GM11168 (cell line): Measurements from ENCODE around the gene CASQ1.

Experiments
- in situ Hi-C: fragments of 300-500 bp; cut with MboI; formaldehyde crosslinking; loops from one replicate; pipeline ENCODE4 v1.12.0; 2022; ENCODE audit warnings: low sequenced_read_pairs; ENCODE audit not compliant: unreplicated experiment

The CASQ1 gene

DNA sequence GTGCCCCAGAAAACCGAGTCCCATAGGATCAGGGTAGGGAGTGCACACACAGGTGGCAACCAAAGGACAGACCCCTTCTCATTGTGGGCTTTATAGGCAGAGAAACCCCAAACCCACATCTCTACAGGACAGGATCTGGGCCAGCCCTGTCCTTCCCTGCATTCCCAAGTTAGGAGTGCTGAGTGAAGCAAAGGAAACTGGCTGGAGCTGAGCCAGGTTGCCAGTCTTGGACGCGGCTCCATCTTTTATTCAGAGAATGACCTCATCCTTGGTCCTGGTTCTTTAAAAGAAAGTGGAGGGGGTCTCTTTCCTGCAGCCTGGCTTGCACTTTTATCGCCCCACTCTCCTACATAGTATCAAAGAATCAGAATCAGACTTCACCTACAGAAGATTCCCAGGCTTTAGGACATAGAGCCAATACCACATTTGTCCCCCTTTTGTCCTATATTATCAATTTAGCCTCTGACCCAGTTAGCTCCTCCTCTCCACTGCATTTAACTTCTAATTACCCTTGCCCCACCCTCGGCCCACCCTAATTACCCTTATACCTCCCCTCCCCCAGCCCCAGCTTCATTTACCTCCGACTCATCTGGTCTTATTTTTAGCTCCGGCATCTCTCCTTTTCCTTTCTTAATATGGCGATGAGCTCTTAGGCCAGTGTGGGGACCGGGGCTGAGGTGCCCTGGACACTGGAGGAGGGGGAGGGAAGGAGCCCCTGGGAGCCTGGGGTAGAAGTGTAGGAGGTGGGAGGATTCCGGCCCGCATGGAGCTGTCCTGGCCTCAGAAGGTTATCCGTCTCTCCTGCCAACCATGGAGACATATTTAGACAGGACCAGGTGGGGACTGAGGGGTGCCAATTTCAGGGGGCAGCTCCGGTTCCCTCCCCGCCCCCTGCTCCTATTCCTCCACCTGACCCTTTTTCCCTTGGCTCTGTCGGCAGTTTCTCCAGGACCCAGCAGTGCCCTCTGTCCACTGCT, at the start of gene CASQ1:
Gene CASQ1, plus strand, starts transcription at position 927 of the 977 bp plus-strand sequence. CDS start 177 bp downstream, outside the sequence.
- in situ Hi-C loops: loop anchor here (10.0 kb wide), 1 partner anchor 105 kb away; no protein-coding TSS in a partner anchor

DNA sequence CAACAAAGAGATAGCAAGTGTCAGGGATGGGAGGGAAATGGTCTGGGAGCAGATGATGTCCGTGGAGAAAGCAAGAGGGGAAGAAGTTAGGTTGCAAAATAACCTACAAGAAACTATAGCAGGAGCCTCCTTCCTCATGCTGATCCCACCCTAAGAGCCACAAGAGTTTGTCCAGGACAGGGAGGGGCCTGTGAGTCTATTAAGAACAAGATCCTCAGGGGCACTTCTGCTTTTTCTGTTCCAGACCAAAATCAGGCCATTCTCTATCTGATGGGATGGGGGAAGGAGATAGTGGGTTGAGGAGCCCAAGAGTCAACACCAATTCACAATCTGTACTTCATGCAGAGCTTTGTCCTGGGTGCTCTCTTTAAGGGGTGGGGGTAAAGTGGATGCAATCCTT, 46.7 kb upstream of the CASQ1 start:
- in situ Hi-C loops: no loop called here

DNA sequence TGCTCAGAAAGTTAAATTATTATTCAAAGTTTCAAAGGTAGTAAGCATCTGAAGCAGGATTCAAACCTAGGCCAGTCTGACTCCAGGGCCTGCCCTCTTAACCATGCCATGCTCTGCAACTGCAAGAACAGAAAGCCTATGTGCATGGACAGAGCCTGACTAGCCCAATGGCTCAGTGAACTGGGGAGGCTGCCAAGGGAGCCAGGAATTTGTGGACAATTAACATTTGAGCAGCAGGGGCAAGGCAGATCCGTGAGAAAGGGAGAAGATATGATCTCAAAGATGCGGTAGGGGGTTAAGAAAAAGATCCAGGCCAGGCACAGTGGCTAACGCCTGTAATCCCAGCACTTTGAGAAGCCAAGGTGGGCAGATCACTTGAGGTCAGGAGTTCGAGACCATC, 45.5 kb upstream of the CASQ1 start:
- in situ Hi-C loops: no loop called here

DNA sequence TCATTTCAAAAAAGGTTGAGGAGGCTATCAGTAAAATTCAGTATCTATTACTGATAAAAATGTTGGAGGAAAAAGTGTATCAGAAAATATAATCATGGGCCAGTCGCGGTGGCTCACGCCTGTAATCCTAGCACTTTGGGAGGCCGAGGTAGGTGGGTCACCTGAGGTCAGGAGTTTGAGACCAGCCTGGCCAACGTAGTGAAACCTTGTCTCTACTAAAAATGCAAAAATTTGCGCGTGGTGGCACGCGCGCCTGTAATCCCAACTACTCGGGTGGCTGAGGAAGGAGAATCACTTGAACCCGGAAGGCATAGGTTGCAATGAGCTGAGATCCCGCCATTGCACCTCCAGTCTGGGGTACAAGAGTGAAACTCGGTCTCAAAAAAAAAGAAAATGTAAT, 44.3 kb upstream of the CASQ1 start:
- in situ Hi-C loops: no loop called here

DNA sequence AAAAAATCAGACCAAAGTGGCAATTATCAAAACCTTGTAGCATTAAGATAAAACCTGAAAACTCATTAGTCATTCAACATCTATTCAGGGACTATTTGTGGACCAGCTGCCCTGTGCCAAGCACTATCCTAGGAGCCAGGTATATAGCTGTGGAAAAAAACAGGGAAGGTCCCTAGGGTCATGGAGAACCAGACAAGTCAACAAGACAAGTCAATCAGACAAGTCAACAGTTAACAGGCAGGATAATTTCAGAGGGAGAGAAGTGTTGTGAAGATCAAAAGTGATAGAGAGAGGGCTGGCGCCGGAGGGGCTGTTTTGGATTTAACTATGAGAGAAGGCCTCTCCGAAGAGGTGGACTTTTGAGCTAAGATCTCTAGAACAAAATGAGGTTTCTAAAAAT, 42.3 kb upstream of the CASQ1 start:
- in situ Hi-C loops: no loop called here

DNA sequence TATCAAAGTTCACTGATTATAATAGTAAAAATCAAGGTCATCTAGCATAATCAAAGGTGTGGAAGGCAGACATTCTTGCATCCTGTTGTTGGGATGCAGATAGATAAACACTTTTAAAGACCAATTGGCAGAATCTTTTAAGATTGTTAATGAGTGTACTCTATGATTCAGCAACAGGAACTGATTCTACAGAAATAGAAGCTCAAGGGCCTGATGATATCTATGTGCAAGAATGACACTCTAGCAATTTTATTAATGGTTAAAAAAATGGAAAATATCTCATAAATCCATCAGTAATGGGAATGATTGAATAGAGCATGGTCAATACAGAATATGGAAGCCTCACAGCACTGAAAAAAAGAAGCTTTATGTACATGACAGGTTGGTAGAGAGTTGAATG, 41.1 kb upstream of the CASQ1 start:
- in situ Hi-C loops: no loop called here

DNA sequence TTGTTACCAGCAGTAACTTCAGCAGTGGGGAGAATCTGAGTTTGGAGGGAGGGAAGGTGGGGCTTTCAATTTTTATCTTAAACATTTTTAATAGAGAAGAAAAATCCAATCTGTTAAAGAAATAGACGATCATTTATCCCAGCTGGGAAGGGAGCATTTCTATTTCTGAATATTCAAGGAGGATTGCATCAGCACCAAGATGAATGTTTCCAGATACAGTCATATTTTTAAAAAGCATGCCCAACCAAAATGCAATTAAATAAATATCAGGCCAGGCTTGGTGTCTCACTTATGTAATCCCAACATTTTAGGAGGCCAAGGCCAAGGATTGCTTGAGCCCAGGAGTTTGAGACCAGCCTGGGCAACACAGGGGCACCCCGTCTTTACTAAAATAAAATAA, 40.7 kb upstream of the CASQ1 start:
- in situ Hi-C loops: no loop called here

DNA sequence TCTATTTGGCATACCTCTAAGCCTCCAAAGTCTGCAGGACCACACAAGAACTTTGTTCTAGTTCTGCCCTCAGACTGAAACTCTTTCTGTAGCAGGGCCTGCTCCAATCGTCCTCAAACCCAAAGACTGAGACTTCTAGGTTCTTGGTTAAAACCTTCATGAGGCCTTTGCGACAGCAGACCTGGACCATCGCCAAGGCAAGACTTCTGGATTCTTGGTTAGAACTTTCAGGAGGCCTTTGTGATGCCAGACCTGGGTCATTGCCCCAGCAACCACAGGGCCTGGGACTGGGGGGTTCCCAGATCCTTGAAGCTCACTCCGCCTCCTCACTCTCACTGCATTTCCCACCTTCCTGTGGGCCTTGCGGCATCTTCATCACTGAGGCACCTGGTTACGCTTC, 39.1 kb upstream of the CASQ1 start, which contains the start of gene ATP1A4:
Gene ATP1A4, plus strand, starts transcription at position 301 of the 400 bp plus-strand sequence. CDS start 438 bp downstream, outside the sequence.
- in situ Hi-C loops: no loop called here

DNA sequence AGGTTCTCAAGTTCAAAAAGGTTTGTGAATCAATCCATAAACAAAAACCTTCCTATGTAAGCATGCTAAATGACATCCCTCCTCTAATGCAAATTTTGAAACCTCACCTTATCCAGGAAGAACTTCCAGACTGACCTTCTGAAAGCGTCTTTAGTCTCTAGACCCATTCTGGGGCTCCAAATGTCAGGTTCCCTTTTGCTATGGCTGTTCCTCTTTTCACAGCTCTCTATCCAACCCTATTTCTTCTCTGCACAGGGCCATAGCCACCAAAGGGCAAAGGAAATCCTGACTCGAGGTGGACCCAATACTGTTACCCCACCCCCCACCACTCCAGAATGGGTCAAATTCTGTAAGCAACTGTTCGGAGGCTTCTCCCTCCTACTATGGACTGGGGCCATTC, 35.6 kb upstream of the CASQ1 start:
- in situ Hi-C loops: no loop called here

DNA sequence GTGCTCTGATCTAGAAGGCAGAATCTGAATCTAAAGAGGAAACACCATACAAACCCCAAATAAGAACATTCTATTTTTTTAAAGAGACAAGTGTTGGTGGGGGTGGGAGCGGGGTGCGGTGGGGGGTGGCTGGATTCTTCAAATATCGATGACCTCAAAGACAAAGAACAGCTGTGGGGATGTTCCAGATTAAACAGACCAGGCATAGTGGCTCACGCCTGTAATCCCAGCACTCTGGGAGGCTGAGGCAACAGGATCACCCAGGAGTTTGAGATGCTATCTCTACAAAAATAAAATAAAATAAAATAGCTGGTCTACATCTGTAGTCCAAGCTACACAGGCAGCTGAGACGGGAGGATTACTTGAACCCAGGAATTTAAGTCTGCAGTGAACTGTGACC, 34.0 kb upstream of the CASQ1 start:
- in situ Hi-C loops: no loop called here

DNA sequence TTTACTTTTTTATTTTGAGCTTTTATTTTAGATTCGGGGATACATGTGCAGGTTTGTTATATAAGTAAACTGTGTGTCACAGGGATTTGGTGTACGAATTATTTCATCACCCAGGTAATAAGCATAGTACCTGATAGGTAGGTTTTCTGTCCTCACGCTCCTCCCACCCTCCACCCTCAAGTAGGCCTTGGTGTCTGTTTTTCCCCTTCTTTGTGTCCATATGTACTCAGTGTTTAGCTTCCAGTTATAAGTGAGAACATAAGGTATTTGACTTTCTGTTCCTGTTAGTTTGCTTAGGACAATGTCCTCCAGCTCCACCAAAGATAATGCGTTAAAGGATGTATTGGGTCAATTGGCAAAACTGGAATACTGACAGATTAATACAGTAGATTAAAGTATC, 33.2 kb upstream of the CASQ1 start:
- in situ Hi-C loops: no loop called here

DNA sequence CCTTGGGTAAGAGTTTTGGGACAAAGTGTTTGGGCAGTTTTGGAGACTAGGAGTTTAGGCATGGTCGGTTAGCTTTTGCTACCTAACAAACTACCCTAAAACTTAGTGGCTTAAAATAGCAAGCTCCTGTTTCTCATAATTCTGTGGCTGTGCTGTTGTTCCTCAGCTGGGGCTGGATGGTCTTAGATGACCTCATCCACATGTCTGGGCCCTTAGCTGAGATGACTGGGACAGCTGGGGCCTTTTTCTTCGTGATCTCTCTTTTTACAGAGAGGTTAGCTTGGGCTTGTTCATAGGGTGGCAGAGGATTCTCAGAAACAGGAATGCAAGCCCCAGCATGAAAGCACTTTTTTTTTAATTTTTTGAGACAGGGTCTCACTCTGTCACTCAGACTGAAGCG, 32.3 kb upstream of the CASQ1 start:
- in situ Hi-C loops: no loop called here

DNA sequence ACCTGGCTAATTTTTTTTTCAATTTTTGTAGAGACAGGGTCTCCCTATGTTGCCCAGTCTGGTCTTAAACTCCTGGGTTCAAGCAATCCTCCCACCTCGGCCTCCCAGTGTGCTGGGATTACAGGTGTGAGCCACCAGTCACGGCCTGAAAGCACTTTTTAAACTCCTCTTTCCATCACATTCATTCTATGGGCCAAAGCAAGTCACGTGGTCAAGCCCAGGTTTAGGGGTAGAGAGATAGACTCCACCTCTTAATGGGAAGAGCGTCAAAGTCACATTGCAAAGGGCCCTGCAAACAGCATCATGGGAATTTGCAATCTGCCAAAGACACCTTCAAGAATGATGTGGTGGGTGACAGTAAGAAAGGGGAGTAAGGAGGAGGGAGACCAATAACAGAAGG, 31.8 kb upstream of the CASQ1 start:
- in situ Hi-C loops: no loop called here

DNA sequence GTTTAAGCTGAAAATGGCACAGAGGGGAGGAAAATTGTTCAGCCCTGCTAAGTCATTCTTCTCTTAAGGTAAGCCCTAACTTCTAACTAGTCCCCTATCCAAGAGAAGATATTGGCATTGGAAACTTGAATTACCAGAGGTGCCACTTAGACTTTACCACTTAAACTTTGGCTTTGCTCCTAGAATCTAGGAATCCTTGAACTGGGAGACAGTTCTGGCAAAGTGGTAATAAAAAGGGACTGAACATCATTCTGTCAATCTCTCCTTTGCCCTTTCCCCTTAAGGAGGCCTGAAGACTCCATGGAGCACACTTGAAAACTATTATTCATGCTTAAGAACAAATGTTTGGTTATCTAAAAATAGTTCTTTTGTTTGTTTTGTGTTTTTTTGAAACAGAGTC, 30.5 kb upstream of the CASQ1 start:
- in situ Hi-C loops: no loop called here

DNA sequence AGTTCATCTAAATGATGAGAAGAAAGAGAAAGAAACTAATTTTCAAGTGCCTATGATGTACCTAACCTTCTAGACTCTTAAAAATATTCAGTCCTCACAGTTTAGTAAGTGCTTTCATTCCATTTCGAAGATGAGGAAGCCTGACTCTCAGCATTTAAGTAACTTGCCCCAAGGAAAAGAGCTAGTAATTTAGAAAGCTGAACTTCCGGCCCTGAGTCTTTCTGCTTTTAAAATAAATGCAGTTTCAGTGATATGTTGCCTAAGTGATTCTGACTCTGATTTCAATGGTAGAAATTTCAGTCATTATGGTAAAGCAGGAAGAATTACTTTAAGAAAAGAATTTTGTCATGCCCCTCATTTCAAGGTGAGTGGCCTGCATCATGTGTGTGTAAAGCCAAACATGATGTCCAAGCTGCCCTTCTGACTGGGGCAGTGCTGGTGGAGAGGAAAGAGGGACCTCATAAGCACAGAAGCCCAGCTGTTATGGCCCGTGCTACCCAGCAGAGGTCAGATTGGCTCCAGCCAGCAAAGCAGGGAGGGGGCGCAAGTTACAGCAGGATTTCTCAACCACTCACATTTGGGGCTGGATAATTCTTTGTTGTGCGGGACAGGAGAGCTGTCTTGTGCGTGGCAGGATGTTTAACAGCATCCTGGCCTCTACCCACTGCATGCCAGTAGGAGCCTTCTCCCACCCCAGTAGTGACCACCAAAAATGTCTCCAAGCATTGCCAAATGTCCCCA, 28.2 kb upstream of the CASQ1 start:
- in situ Hi-C loops: no loop called here

DNA sequence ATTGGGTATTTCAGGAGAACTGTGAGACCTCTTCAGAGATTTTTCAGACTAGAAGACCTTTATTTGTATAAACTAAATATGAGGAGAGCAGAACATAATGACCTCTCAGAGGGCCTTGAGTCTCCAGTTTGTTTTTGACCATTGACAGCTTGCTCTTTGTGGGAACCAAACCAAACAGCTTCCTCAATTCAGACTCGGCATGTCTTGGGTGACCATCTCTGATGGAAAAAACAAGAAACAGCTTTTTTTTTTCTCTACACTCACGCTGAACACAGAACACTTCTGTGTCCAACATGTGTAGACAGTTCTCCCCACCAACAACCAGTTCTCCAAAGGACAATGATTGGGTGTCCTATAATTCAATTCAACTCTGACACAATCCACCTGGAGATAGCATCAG, 27.4 kb upstream of the CASQ1 start:
- in situ Hi-C loops: no loop called here

DNA sequence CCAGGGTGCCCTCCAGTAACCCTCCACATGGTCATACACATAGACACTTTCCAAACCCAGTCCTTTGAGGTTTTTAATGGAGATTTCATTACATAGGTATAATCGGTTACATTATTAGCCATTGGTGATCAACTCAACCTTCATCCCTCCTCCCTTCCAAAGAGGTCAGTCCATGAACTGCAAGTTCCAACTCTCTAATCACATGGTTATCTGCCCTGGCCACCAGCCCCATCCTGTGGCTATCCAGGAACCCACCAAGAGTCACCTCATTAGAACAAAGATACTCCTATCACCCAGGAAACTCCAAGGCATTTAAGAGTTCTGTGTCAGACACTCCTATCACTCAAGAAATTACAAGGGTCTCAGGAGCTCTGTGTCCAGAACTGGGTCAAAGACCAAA, 26.8 kb upstream of the CASQ1 start:
- in situ Hi-C loops: no loop called here

DNA sequence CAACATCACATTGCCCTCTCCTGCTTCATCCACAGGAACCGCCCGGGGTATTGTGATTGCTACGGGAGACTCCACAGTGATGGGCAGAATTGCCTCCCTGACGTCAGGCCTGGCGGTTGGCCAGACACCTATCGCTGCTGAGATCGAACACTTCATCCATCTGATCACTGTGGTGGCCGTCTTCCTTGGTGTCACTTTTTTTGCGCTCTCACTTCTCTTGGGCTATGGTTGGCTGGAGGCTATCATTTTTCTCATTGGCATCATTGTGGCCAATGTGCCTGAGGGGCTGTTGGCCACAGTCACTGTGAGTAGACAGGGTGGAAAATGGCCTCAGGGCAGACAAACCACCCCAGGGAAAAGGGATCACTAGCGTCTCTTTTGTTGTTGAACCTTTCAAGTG, 26.3 kb upstream of the CASQ1 start:
- in situ Hi-C loops: no loop called here

DNA sequence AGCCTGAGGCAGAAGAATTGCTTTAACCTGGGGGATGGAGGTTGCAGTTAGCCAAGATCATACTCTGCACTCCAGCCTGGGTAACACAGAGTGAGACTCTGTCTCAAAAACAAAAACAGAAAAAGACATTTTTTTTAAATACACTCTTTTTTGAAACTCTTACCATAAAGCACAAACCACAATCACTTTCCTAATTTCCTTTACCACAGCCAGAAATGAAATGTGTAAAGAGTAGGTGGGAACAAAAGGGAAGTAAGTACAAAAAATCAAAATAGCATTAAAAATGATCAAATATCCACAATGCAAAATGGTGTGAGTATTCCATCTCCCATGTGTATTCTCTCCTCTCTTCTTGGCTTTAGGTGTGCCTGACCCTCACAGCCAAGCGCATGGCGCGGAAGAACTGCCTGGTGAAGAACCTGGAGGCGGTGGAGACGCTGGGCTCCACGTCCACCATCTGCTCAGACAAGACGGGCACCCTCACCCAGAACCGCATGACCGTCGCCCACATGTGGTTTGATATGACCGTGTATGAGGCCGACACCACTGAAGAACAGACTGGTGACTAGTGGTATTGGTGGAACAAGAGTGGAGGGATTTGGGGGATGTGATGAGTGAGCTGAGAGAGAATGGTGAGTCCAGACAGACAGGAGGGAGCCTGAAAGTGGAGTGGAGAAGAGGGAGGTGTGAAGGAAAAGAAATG, 24.1 kb upstream of the CASQ1 start:
- in situ Hi-C loops: no loop called here

DNA sequence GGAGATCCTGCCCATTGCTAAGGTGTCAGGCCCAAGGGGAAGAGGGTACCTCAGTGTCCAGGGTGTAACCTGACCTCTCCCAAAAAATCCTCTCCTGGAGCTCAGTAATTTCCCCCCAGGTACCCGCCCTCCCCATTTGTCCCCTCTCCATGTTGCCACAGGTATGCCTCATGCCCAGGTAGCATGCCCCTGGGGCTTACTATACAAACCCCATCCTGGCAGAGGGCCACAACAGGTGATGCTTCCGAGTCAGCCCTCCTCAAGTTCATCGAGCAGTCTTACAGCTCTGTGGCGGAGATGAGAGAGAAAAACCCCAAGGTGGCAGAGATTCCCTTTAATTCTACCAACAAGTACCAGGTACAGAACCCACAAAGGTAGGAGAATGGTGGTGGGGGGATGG, 23.3 kb upstream of the CASQ1 start:
- in situ Hi-C loops: no loop called here

DNA sequence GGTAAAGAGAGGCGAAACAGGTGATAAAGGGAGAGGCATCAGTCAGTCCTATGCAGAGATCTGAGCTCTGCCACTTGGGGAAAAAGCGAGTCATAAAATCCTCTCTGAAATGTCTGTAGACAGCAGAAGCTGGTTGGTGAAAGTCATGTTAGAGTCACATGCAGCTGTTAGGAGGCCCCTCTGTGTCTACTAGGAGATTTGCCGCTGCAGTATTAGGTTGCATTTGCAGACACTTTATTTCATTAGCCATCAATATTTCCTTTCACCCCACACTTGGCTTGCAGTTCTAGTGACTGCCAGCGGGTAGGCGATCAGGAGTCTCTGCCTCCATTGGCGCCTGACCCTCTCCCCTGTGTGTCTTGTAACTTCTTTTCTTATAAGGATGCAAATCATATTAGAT, 22.8 kb upstream of the CASQ1 start:
- in situ Hi-C loops: no loop called here
